GM21390 (cell line): ENCODE results near the gene CFAP46.
"Not testable (repeated sequence)": the region's sequence is repeated elsewhere in the genome, so short reads cannot be mapped to it uniquely, and the experiment has no call there.

Experiments used
- ATAC-seq: cut with Tn5 transposase; IDR thresholded peaks from one replicate; pipeline ENCODE4 v1.9.1; 2021; ENCODE audit not compliant: unreplicated experiment

The CFAP46 gene

GRCh38 chr10:132810141-132810806 lies 132.1 kb downstream of the CFAP46 start:
- ATAC-seq = no peak

DNA sequence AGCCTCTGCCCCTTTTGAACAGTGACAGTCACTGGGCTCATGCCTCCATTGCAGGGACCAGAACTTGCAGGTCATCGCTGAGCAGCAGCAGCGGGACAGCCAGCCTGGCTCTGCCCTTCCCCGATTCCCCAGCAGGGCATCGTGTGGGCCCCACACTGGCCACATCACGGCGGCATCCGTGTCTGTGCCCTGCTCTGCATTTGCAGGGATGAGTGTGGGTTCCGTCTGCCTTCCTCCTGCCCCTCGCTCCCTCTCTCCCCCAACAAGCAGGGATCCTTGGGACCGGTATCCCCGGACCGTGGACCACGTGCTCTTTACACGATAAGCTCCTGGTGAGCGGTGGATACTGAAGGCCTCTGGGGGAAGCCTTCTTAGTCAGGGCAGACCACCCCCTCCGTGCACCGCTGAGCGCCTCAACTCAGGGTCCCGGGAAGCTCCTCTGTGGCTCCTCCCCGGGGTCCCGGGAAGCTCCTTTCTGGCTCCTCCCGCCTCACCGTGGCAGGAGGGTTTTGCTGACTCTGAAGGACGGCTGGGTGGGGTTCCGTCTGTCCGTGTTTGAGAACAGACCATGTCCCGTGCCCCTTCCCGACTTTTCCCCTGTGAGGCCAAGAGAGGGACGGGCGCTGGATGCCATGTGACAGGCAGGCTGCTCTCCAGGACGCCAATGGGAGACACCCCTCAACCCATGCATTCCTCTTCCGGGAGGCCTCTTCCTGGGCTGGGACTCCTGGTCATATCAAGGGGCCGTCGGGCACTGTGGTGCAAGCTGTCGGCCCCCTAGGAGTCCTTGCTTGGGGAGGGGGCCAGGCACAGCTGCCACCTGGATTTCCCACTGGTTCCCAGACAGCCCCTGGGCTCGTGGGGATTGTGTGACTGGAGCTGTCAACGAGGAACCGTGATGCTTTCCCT lies 132.9 kb downstream of the CFAP46 start:
- ATAC-seq = no peak

GRCh38 chr10:132808383-132809231 lies 133.8 kb downstream of the CFAP46 start:
- no peak for ATAC-seq

DNA sequence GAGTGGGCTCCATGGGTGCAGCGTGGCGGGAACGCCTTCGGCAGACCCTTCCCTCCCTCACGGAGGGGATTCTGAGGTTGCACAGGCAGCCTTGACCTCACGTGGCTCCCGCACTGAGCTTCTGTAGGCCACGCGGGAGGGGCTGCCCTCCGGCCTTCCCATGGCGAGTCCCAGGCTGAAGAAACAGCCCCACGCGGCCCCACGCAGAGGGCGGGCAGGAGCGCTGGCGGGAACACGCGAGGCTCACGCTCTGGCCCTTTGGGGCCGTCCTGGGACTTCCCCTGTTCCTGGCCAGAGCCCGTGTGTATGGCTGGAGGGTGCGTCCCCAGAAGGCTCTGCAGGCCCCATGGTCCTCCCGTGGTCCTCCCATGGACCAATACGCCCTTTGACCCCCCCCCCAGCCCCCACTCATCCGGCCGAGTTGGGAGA lies 134.7 kb downstream of the CFAP46 start:
- no peak for ATAC-seq

DNA sequence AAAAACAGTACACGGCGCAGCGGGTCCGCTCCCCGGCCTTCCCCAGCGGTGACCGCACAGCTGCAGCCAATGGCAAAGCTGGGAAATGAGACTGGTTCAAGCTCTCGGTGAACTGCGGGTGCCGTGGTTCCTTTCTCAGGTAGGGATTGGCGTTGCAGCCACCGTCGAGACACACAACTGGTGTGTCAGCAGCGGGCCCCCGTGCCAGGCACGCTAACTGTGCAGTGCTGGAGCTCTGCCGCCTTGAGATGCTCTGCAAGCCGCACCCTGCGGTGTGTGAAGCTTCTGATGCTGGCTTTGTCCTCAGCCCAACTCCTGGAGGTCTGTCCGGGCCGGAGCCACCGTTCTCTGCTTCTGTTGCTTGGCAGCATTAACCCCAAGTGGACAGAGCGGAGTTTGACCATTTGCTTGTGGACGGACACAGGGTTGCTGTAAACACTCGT lies 135.8 kb downstream of the CFAP46 start:
- ATAC-seq = no peak

DNA sequence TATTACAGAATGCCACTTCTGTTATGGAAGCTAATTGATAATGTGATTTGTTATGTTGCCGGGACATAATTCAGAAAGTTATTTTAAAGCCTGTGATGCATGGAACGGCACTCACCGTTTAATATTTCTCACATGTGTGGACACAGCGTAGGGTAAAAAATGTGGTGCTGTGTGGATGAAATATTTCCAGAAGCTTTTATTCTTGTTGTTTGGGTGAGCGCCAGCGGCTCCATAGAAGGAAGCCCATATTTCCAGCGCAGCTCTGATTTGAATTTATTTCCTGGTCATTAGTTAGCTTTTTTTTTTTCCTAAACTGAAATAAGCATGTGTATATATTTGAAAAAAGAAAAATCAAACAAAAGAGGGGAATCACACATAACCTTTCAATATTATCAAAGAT lies 136.3 kb downstream of the CFAP46 start:
- ATAC-seq = no peak

GRCh38 chr10:132805599-132805998 lies 136.8 kb downstream of the CFAP46 start:
- no peak for ATAC-seq

- no peak for ATAC-seq
Observed at GRCh38 chr10:132804785-132805426, 137.5 kb downstream of the CFAP46 start.

- no peak for ATAC-seq
Observed at GRCh38 chr10:132804287-132804686, 138.1 kb downstream of the CFAP46 start.

DNA sequence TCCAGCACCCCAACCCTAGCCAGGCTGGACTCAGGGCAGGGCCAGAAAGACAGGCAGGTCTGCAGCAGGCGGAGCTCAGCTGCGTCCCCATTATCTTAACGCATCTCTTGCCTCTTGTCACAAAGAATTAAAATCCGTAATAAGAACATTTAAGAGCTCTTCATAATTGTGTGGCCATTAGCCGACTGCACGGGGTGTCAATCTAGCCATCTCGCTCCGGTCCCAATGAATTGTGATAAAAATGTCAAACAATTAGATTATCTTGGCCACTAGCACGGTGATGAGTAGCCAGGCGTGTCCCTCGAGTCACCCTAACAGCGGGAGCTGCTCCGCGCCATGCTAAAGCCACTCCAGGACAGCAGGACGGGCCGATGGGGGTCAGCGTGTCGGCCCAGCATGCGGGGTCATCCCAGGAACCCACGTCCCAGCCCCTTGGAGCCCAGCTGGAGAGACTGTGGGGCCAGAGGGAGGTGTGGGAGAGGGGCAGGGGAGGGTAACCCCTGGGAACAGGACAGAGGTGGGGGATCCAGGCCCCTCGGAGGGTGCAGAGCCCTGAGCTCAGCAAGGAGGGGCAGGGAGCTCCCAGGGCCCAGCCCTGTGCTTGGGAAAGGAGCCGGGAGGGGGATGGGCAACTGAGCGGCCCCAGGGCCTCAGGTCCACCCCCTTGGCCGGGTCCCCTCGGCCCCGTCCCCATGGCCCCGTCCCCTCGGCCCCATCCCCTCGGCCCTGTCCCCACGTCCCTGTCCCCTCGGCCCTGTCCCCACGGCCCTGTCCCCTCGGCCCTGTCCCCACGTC lies 138.8 kb downstream of the CFAP46 start:
- no peak for ATAC-seq

DNA sequence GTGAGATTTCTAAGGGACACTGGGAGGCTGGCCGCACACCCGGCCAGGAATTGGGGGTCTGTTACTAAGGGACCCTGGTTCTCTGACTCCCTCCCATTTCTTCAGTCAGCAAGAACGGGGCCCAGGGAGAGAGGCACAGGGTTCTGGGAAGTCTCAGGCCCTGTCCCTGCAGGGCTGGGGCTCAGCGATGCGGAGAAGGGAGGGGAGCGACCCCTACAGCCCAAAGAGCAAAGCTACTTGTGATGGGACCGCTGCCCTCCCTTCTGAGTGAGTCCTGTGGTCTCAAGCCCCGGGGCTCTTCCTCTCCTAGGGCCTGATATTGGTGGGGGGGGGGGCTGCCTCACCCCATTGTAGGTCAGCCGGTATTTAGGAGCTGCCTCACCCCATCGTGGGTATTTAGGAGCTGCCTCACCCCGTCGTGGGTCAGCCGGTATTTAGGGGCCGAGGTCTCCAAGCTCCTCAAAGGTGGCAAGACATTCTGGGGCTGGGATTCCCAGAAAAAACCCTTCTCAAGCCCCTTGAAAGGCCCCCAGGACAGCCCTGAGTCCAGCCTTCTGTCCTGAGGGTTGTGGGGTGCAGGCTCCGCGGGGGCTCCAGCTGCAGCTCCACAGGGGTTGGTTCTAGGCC lies 139.6 kb downstream of the CFAP46 start:
- ATAC-seq = no peak

- ATAC-seq = no peak
Observed at GRCh38 chr10:132802048-132802447, 140.3 kb downstream of the CFAP46 start.

DNA sequence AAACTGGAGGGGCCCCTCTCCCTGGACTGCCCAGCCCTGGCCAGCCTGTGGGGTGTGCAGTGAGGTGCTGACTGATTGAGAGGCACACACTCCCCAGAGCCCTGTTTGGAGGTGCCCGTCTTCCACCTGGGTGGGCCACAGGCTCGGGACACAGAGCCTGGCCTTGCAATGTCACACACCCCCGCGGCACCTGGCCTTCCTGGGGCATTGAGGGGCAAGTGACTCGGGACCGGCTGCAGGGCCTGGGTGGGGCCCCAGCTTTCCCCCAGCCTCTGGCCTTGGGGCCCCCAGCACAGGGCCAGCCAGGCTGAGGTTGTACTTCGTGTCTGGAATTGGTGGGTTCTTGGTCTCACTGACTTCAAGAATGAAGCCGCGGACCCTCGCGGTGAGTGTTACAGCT lies 142.5 kb downstream of the CFAP46 start:
- no peak for ATAC-seq

- no peak for ATAC-seq
Observed at GRCh38 chr10:132798876-132799275, 143.5 kb downstream of the CFAP46 start.

GRCh38 chr10:132798403-132798802 lies 144.0 kb downstream of the CFAP46 start:
- no peak for ATAC-seq

GRCh38 chr10:132797986-132798385 lies 144.4 kb downstream of the CFAP46 start:
- not testable (repeated sequence) for ATAC-seq

GRCh38 chr10:132796846-132797245 lies 145.5 kb downstream of the CFAP46 start:
- ATAC-seq = no peak

DNA sequence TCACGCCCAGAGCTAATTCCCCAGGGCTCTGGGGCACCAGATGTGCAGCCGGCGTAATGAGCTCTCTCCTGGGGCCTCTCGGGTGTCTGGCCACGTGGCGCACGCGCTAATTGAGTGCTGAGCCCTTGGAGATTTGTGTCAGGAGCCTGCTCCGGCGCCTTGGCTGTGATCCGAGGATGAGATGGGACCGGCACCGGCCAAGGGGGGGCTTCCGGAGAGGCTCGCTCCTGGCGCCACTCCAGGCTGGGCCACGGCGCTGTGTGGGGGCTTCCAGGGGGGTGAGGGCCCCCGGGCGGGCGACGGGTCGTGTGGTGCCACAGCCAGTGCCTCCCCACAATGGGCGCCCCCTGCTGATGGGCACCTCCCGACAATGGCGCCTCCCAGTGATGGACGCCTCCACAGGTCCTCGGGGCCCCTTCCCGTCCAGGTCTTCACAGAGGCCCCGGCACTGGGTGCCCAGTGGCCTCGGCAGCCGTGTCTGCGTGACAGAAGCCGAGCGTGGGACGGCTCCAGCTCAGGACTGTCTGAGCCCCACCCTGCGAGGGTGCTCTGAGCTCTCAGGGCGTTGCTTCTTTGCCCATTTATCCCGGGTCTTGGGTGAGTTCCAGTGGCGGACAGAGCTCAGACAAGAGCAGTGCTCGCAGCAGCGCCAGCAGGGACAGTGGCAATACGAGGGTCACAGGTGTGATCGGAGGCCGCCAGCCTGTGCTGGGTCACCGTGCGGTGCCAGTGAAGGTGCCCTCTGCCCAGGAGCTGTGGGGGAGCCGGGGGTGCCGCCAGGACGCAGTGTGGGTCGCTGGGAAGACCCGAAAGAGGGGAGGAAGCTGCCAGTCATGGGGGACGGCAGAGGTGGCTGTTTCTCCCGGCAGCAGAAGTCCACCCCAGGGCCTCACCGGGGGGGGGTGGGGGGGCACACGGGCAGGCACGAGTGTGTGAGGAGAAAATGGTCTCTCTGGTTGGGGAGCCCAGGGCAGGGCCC lies 148.2 kb downstream of the CFAP46 start:
- ATAC-seq = no peak
